CD4-positive, CD25-positive, alpha-beta regulatory T cell (primary cell): ENCODE measurements around the gene FRMD1. TPM values are rescaled to one million over a fixed set of nuclear protein-coding genes. Genes with fewer than 3 reads are reported as not detected.

Experiments
- ATAC-seq, 2 donors: fragments of 150-1000 bp; cut with Tn5 transposase; one replicate each; pipeline ENCODE4 v1.10.0; 2021; ENCODE audit warnings: low read depth in 2 of 2, moderate number of reproducible peaks in 2 of 2, moderate library complexity in 1 of 2
- DNase-seq, 3 donors: peaks; one replicate each; pipeline versions ENCODE4 v3.0.0 to v3.0.0-alpha.2; 2012 to 2022; ENCODE audit warnings: mixed read lengths in 1 of 3
- H3K27ac ChIP-seq: one replicate; pipeline ENCODE4 v1.7.0; 2013; ENCODE audit warnings: mild to moderate bottlenecking, low read length; ENCODE audit not compliant: insufficient read depth, poor library complexity, severe bottlenecking
- H3K27me3 ChIP-seq: one replicate; pipeline ENCODE4 v1.7.0; 2013; ENCODE audit warnings: low read length; ENCODE audit not compliant: control insufficient read depth, insufficient read depth
- H3K36me3 ChIP-seq: one replicate; pipeline ENCODE4 v1.7.0; 2013; ENCODE audit warnings: mild to moderate bottlenecking, low read length, moderate library complexity; ENCODE audit not compliant: control insufficient read depth, insufficient read depth
- H3K4me1 ChIP-seq: 2 replicates; pipeline ENCODE4 v1.7.0; 2013; ENCODE audit warnings: mild to moderate bottlenecking, low read length; ENCODE audit not compliant: insufficient read depth, control insufficient read depth, poor library complexity, severe bottlenecking
- H3K4me3 ChIP-seq: one replicate; pipeline ENCODE4 v1.7.0; 2013; ENCODE audit warnings: low read depth, mild to moderate bottlenecking, low read length, moderate library complexity
- H3K9me3 ChIP-seq, 2 experiments: 1 replicate in 1 of 2; 2 replicates in 1 of 2; pipeline ENCODE4 v1.7.0; 2013; ENCODE audit warnings: low read length in 2 of 2, mild to moderate bottlenecking in 1 of 2, moderate library complexity in 1 of 2; ENCODE audit not compliant: control insufficient read depth in 2 of 2
- H3K27ac Mint-ChIP-seq, 3 donors: one replicate each; pipeline ENCODE4 v1.8.0; 2020 to 2022; ENCODE audit warnings: mild to moderate bottlenecking in 3 of 3, mixed read lengths in 3 of 3, moderate library complexity in 2 of 3
- H3K27me3 Mint-ChIP-seq: one replicate; pipeline ENCODE4 v1.8.0; 2022; ENCODE audit warnings: mild to moderate bottlenecking, mixed read lengths
- H3K36me3 Mint-ChIP-seq: one replicate; pipeline ENCODE4 v1.8.0; 2020; ENCODE audit warnings: mixed read lengths
- H3K4me1 Mint-ChIP-seq, 4 donors: one replicate each; pipeline ENCODE4 v1.8.0; 2020 to 2022; ENCODE audit warnings: mixed read lengths in 4 of 4, mild to moderate bottlenecking in 1 of 4
- H3K4me3 Mint-ChIP-seq, 4 donors: one replicate each; pipeline ENCODE4 v1.8.0; 2020 to 2022; ENCODE audit warnings: mild to moderate bottlenecking in 4 of 4, mixed read lengths in 4 of 4, moderate library complexity in 3 of 4
- H3K9me3 Mint-ChIP-seq, 7 donors: one replicate each; pipeline ENCODE4 v1.8.0; 2020 to 2022; ENCODE audit warnings: mixed read lengths in 7 of 7, mild to moderate bottlenecking in 3 of 7, moderate library complexity in 2 of 7
- polyA plus RNA-seq, 4 donors: library from polyadenylated mRNA; unstranded; fragments of 300-500 nt; fragmentation: Illumina TruSeq; gene quantifications; one replicate each; pipeline ENCODE4 v1.2.3, GENCODE V29; 2021
- total RNA-seq: library from RNA; stranded (reverse); gene quantifications from one replicate; pipeline ENCODE4 v1.2.3, GENCODE V29; 2022

Gene FRMD1
- total and polyA plus RNA-seq, 5 donors from 2014 or later, result not detected

DNA sequence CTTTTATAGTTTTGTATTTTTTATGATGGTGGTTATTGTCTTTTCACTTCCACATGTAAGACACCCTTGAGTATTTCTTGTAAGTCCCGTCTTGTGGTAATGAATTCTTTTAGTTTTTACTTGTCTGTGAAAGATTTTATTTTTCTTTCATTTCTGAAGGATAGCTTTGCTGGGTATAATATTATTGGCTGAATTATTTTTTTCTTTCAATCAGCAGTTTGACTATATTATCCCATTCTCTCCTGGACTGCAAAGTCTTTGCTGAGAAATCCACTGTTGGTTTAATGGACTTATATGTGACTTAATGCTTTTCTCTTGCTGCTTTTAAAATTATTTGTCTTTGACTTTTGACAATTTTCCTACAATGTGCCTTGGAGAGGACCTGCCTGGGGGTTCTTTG, 67.7 kb downstream of the FRMD1 start:
- Histone ChIP-seq H3K9me3 (peaks cover 17 to 20% of the 10 kb centered on the region in 2 experiments), H3K27ac (no peak overlapping the region), H3K36me3 (no peaks in the 10 kb centered on the region), H3K4me1 (no peaks in the 10 kb centered on the region), H3K27me3 (no peaks in the 10 kb centered on the region), H3K4me3 (no peak overlapping the region)
- no peak overlapping the region for H3K4me3 Mint-ChIP-seq
- peaks cover 7% of the 10 kb centered on the region for H3K27me3 Mint-ChIP-seq
- no peaks in the 10 kb centered on the region for H3K36me3 Mint-ChIP-seq
- H3K27ac Mint-ChIP-seq, result no peak overlapping the region
- no peaks in the 10 kb centered on the region for H3K4me1 Mint-ChIP-seq
- no peak for ATAC-seq
- DNase-seq, result no peak
- peaks cover 2 to 21% (median 8%) of the 10 kb centered on the region in 7 donors for H3K9me3 Mint-ChIP-seq

DNA sequence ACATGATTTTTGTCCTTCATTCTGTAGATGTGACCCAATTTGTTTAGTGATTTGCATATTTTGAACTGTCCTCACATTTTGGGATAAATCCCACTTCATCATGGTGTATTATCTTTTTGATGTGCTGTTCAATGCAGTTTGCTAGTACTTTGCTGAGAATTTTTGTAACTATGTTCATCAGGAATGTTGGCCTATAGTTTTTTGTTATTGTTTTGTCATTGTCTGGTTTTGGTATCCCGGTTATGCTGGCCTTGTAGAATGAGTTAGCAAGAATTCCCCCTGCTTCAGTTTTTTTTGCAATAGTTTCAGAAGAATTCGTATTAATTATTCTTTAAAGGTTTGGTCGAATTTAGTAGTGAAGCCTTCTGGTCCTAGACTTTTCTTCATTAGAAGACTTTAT, 69.7 kb downstream of the FRMD1 start:
- Mint-ChIP-seq H3K4me1 (no peaks in the 10 kb centered on the region), H3K4me3 (no peak overlapping the region), H3K36me3 (no peaks in the 10 kb centered on the region), H3K27ac (no peak overlapping the region), H3K9me3 (peaks cover 2 to 21% (median 8%) of the 10 kb centered on the region in 7 donors), H3K27me3 (peaks cover 7% of the 10 kb centered on the region)
- ATAC-seq (no peak), DNase-seq (no peak)
- Histone ChIP-seq H3K36me3 (no peaks in the 10 kb centered on the region), H3K4me3 (no peak overlapping the region), H3K9me3 (peaks cover 17 to 20% of the 10 kb centered on the region in 2 experiments), H3K27ac (no peak overlapping the region), H3K27me3 (no peaks in the 10 kb centered on the region), H3K4me1 (no peaks in the 10 kb centered on the region)

DNA sequence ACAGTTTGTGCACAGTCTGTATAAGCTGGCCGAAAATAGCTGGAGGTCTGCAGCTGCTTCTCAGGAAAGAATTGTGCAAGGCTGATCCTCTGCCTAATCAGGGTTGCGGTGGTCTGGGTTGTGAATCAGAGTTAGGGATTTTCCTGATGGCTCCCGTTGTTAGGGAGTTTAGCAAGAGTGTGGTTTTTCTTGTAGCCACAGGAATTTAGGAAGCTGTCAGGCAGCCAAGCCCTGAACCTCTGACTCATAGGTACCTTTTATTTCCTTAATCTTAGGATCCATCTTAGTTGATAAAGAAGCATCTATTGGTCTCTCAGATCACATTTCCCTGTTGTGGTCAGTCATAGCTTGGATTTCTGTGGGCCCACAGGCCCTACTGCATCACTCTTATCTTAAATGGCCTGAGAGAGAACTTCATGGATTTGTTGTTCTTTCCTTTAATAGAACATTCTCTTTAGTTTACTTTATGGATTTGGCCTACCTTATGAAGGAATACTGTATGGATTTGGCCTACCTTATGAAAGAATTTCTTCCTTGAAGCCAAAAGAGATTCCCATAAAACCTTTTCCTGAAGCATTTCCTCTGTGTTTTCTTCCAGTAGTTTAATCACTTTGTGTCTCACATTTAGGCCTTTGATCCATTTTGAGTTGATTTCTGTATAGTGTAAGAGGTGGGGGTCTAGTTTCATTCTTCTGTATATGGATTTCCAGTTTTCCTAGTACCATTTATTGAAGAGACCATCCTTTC, 71.2 kb downstream of the FRMD1 start:
- Mint-ChIP-seq H3K36me3 (no peaks in the 10 kb centered on the region), H3K4me1 (peaks cover 0 to 4% (median 0%) of the 10 kb centered on the region in 4 donors), H3K27me3 (peaks cover 7% of the 10 kb centered on the region), H3K4me3 (no peak overlapping the region), H3K9me3 (peaks cover 2 to 21% (median 8%) of the 10 kb centered on the region in 7 donors), H3K27ac (no peak overlapping the region)
- H3K27me3 ChIP-seq, result no peaks in the 10 kb centered on the region
- DNase-seq (no peak), ATAC-seq (no peak)
- peaks cover 17 to 19% of the 10 kb centered on the region in 2 experiments for H3K9me3 ChIP-seq
- no peaks in the 10 kb centered on the region for H3K36me3 ChIP-seq
- no peaks in the 10 kb centered on the region for H3K4me1 ChIP-seq
- no peak overlapping the region for H3K4me3 ChIP-seq
- H3K27ac ChIP-seq, result no peak overlapping the region

- H3K36me3 Mint-ChIP-seq, result no peaks in the 10 kb centered on the region
- Histone ChIP-seq H3K4me3 (no peak overlapping the region), H3K4me1 (no peaks in the 10 kb centered on the region), H3K27ac (no peak overlapping the region), H3K36me3 (no peaks in the 10 kb centered on the region), H3K9me3 (peaks cover 2 to 4% of the 10 kb centered on the region in 2 experiments), H3K27me3 (no peaks in the 10 kb centered on the region)
- H3K9me3 Mint-ChIP-seq, result peaks cover 0 to 8% (median 4%) of the 10 kb centered on the region in 7 donors
- H3K4me3 Mint-ChIP-seq, result no peak overlapping the region
- H3K27ac Mint-ChIP-seq, result no peak overlapping the region
- ATAC-seq (no peak), DNase-seq (no peak)
- H3K4me1 Mint-ChIP-seq, result peaks cover 0 to 4% (median 0%) of the 10 kb centered on the region in 4 donors
- peaks cover 3% of the 10 kb centered on the region for H3K27me3 Mint-ChIP-seq
Observed at GRCh38 chr6:168005796-168006195, 73.2 kb downstream of the FRMD1 start.

- no peak overlapping the region for H3K27ac ChIP-seq
- Mint-ChIP-seq H3K4me1 (peaks cover 0 to 4% (median 0%) of the 10 kb centered on the region in 4 donors), H3K36me3 (no peaks in the 10 kb centered on the region), H3K9me3 (peaks cover 0 to 7% (median 2%) of the 10 kb centered on the region in 7 donors), H3K27ac (no peak overlapping the region), H3K4me3 (no peak overlapping the region), H3K27me3 (peaks cover 4% of the 10 kb centered on the region)
- H3K4me3 ChIP-seq, result no peak overlapping the region
- ATAC-seq (no peak), DNase-seq (no peak)
- H3K9me3 ChIP-seq, result no peaks in the 10 kb centered on the region
- H3K36me3 ChIP-seq, result no peaks in the 10 kb centered on the region
- H3K27me3 ChIP-seq, result no peaks in the 10 kb centered on the region
- no peaks in the 10 kb centered on the region for H3K4me1 ChIP-seq
Observed at GRCh38 chr6:168004945-168005344, 74.1 kb downstream of the FRMD1 start.

GRCh38 chr6:168004023-168004422, 75.0 kb downstream of the FRMD1 start:
- Mint-ChIP-seq H3K4me1 (peaks cover 0 to 4% (median 0%) of the 10 kb centered on the region in 4 donors), H3K4me3 (no peak overlapping the region), H3K36me3 (no peaks in the 10 kb centered on the region), H3K27ac (no peak overlapping the region), H3K9me3 (peaks cover 0 to 3% (median 0%) of the 10 kb centered on the region in 7 donors), H3K27me3 (peaks cover 4% of the 10 kb centered on the region)
- Histone ChIP-seq H3K27me3 (no peaks in the 10 kb centered on the region), H3K36me3 (no peaks in the 10 kb centered on the region), H3K4me3 (no peak overlapping the region), H3K27ac (no peak overlapping the region), H3K4me1 (no peaks in the 10 kb centered on the region), H3K9me3 (no peaks in the 10 kb centered on the region)
- ATAC-seq, result no peak
- DNase-seq, result no peak

Other genes with a start within 250 kb of the FRMD1 start
- gene KIF25, start 81.5 kb downstream of the FRMD1 start, total RNA-seq, result not detected
- gene KIF25, start 81.5 kb downstream of the FRMD1 start, polyA plus RNA-seq, result not detected
- gene DACT2, start 240.6 kb upstream of the FRMD1 start, total RNA-seq, result not detected
- not detected for gene DACT2, start 240.6 kb upstream of the FRMD1 start, polyA plus RNA-seq